Mesothelial cell of epicardium (in vitro differentiated cells): ENCODE measurements around the gene SOX8. TPM values are rescaled to one million over a fixed set of nuclear protein-coding genes. Genes with fewer than 3 reads are reported as not detected.

Experiments used
- DNase-seq, 2 experiments: peaks; one replicate each; pipeline ENCODE4 v3.0.0; 2021; ENCODE audit warnings: low spot score in 2 of 2; ENCODE audit not compliant: unreplicated experiment in 2 of 2
- H3K27ac Mint-ChIP-seq: 2 replicates; pipeline ENCODE4 v1.8.0; 2021; ENCODE audit warnings: mixed read lengths
- H3K27me3 Mint-ChIP-seq: 2 replicates; pipeline ENCODE4 v1.8.0; 2021; ENCODE audit warnings: low read depth, mixed read lengths
- H3K36me3 Mint-ChIP-seq: 2 replicates; pipeline ENCODE4 v1.8.0; 2021; ENCODE audit warnings: mixed read lengths
- H3K4me1 Mint-ChIP-seq: 2 replicates; pipeline ENCODE4 v1.8.0; 2021; ENCODE audit warnings: mixed read lengths
- H3K4me3 Mint-ChIP-seq: 2 replicates; pipeline ENCODE4 v1.8.0; 2021; ENCODE audit warnings: mild to moderate bottlenecking, moderate library complexity, mixed read lengths
- H3K9me3 Mint-ChIP-seq: 2 replicates; pipeline ENCODE4 v1.8.0; 2021; ENCODE audit warnings: mixed read lengths
- CTCF ChIP-seq: fragments of 200-600 bp; sonication (generic); IDR thresholded peaks from one replicate; pipeline ENCODE4 v1.5.0; 2021; ENCODE audit warnings: antibody characterized with exemption; ENCODE audit not compliant: unreplicated experiment
- total RNA-seq: library from RNA; stranded (reverse); gene quantifications from 3 replicates; pipeline ENCODE4 v1.2.1, GENCODE V29; 2021

Gene SOX8
- total RNA-seq, 1 donor from 2014 or later, result 5.1 TPM

GRCh38 chr16:969508-970385, 11.8 kb upstream of the SOX8 start:
- no peak for TF ChIP-seq CTCF
- H3K36me3 Mint-ChIP-seq, result peaks cover 32% of the 10 kb centered on the region
- peak overlapping the region; percentile 53 for H3K27ac Mint-ChIP-seq
- peak in 1 of 2 experiments; percentile 62 for DNase-seq
- peaks cover 21% of the 10 kb centered on the region for H3K9me3 Mint-ChIP-seq
- H3K4me1 Mint-ChIP-seq, result peaks cover 17% of the 10 kb centered on the region
- H3K4me3 Mint-ChIP-seq, result peak overlapping the region; percentile 74
- peaks cover 6% of the 10 kb centered on the region for H3K27me3 Mint-ChIP-seq

- Mint-ChIP-seq H3K36me3 (peaks cover 26% of the 10 kb centered on the region), H3K4me3 (peak overlapping the region; percentile 74), H3K27ac (no peak overlapping the region), H3K4me1 (peaks cover 17% of the 10 kb centered on the region), H3K9me3 (peaks cover 16% of the 10 kb centered on the region), H3K27me3 (peaks cover 6% of the 10 kb centered on the region)
- no peak for DNase-seq
- no peak for TF ChIP-seq CTCF
These were observed 11.2 kb upstream of the SOX8 start for GRCh38 chr16:970386-970765.

GRCh38 chr16:970766-971581, 10.6 kb upstream of the SOX8 start, which contains the start of gene LMF1:
Gene LMF1 (minus strand): TSS chr16:970984. CDS start chr16:970980, 4 bp downstream.
- peak within 1 kb of the TSS; percentile 53 for H3K27ac Mint-ChIP-seq
- peak; percentile 93 to 99 for DNase-seq

GRCh38 chr16:971582-971905, 10.0 kb upstream of the SOX8 start:
- peak overlapping the region; percentile 51 for H3K4me3 Mint-ChIP-seq
- peaks cover 9% of the 10 kb centered on the region for H3K27me3 Mint-ChIP-seq
- peaks cover 17% of the 10 kb centered on the region for H3K4me1 Mint-ChIP-seq
- H3K36me3 Mint-ChIP-seq, result peaks cover 17% of the 10 kb centered on the region
- H3K27ac Mint-ChIP-seq, result no peak overlapping the region
- no peak for DNase-seq
- no peak for TF ChIP-seq CTCF
- H3K9me3 Mint-ChIP-seq, result peaks cover 9% of the 10 kb centered on the region

More at GRCh38 chr16:970766-971581, 10.6 kb upstream of the SOX8 start, which contains the start of gene LMF1:
- Mint-ChIP-seq H3K27me3 (peaks cover 8% of the 10 kb centered on the region), H3K36me3 (peaks cover 20% of the 10 kb centered on the region), H3K9me3 (peaks cover 11% of the 10 kb centered on the region), H3K4me3 (peak within 1 kb of the TSS; percentile 74), H3K4me1 (peaks cover 17% of the 10 kb centered on the region)
- no peak for TF ChIP-seq CTCF

GRCh38 chr16:971981-972315, 9.6 kb upstream of the SOX8 start:
- no peak for TF ChIP-seq CTCF
- Mint-ChIP-seq H3K4me1 (peaks cover 17% of the 10 kb centered on the region), H3K27me3 (peaks cover 13% of the 10 kb centered on the region), H3K9me3 (peaks cover 7% of the 10 kb centered on the region), H3K27ac (no peak overlapping the region), H3K4me3 (peak overlapping the region; percentile 51), H3K36me3 (peaks cover 13% of the 10 kb centered on the region)
- DNase-seq, result no peak
